Large intestine (tissue), 3 donors: ENCODE results near the gene NCKAP5. TPM values are rescaled to one million over a fixed set of nuclear protein-coding genes. Genes with fewer than 3 reads are reported as not detected.

ENCODE experiments used
- DNase-seq, 2 donors: peaks; one replicate each; pipeline versions ENCODE4 v3.0.0 to v3.0.0-alpha.2; 2013
- H3K27ac ChIP-seq: one replicate; pipeline ENCODE4 v1.5.1; 2013; ENCODE audit warnings: low read length
- H3K27me3 ChIP-seq: 2 replicates; pipeline ENCODE4 v1.6.1; 2013; ENCODE audit warnings: low read length; ENCODE audit not compliant: control insufficient read depth, insufficient read depth
- H3K36me3 ChIP-seq: 2 replicates; pipeline ENCODE4 v1.6.1; 2013; ENCODE audit warnings: low read length; ENCODE audit not compliant: control insufficient read depth, insufficient read depth
- H3K4me1 ChIP-seq: one replicate; pipeline ENCODE4 v1.6.1; 2013; ENCODE audit warnings: low read length; ENCODE audit not compliant: control insufficient read depth, insufficient read depth
- H3K4me3 ChIP-seq: one replicate; pipeline ENCODE4 v1.5.1; 2013; ENCODE audit warnings: low read length
- H3K9me3 ChIP-seq: one replicate; pipeline ENCODE4 v1.6.1; 2013; ENCODE audit warnings: mild to moderate bottlenecking, low read depth, low read length, moderate library complexity; ENCODE audit not compliant: control insufficient read depth
- WGBS: methylation state at CpG from one replicate; pipeline ENCODE4 v1.1.5; 2013; ENCODE audit warnings: low lambda C conversion rate; ENCODE audit not compliant: insufficient coverage; 5-methylcytosine and 5-hydroxymethylcytosine counted together
- polyA plus RNA-seq: library from polyadenylated mRNA; unstranded; fragments of 120-200 nt; gene quantifications from one replicate; pipeline ENCODE4 v1.2.1, GENCODE V29; 2013

NCKAP5 gene
- polyA plus RNA-seq, 1 donor: 4.3 TPM

- no peak overlapping the region for H3K27ac ChIP-seq
- no peak overlapping the region for H3K4me3 ChIP-seq
- DNase-seq: no peak
- WGBS: 90% methylated on average over 3 of the region's 3 CpGs
- H3K4me1 ChIP-seq: no peaks in the 10 kb centered on the region
- no peaks in the 10 kb centered on the region for H3K9me3 ChIP-seq
- H3K27me3 ChIP-seq: no peaks in the 10 kb centered on the region
- no peaks in the 10 kb centered on the region for H3K36me3 ChIP-seq
Observed at GRCh38 chr2:132741754-132742153, 826.5 kb downstream of the NCKAP5 start.

DNA sequence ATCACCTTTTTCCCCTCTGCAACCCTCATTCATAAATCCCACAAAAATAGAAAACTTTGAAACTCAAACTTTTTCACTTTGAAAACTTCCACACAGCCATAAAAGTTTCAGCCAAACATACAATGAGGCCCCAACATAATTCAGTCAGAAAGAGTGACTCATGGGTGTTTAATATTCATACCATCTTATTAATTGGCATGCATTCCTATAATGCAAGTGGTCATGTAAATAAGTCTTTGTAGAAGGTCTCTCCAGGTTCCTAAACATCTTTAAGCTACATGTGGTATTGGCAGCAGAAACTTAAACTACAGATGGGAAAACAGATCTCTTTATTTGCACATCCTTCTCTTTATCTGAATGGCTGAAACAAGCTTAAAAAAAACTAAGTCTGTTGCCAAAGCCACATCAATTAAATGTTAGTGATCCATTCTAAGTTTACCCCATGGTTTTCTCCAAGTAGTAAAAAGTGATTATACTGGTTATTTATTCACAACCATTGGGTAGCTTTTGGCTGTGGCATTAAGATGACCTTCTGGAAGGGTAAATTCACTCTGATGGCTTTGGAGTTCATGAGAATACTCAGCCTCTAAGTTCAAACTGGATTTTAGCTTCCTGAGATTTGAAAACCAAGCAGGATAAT, 828.1 kb downstream of the NCKAP5 start:
- Histone ChIP-seq H3K4me3 (no peak overlapping the region), H3K9me3 (no peaks in the 10 kb centered on the region), H3K36me3 (no peaks in the 10 kb centered on the region), H3K27ac (no peak overlapping the region), H3K4me1 (no peaks in the 10 kb centered on the region), H3K27me3 (no peaks in the 10 kb centered on the region)
- DNase-seq: no peak

- Histone ChIP-seq H3K27me3 (no peaks in the 10 kb centered on the region), H3K4me1 (no peaks in the 10 kb centered on the region), H3K36me3 (no peaks in the 10 kb centered on the region), H3K4me3 (no peak overlapping the region), H3K27ac (no peak overlapping the region), H3K9me3 (no peaks in the 10 kb centered on the region)
- no CpG with 5 or more reads among the region's 1 CpG for WGBS
- DNase-seq: no peak
Observed at GRCh38 chr2:132738223-132738622, 830.0 kb downstream of the NCKAP5 start.

DNA sequence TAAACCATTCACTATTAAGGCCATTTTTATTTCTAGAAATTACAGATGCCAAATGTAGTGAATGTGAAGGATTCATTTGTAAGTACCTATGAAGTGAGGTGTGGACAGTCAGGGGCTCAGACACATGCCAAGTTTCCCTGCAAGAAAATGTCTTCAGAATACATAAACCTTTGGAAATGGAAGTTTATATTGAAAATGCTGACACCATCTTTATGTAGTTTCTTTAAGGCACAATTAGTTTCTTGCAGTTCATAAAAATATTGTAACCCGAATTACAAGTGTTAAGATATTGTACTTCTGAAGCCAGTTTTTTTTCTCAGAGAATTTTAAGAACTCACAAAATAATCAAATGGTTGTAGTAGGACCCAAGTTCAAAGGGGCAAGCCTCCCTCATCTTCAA, 832.2 kb downstream of the NCKAP5 start:
- no peak for DNase-seq
- no peaks in the 10 kb centered on the region for H3K4me1 ChIP-seq
- no peaks in the 10 kb centered on the region for H3K27me3 ChIP-seq
- 100% methylated on average over 1 of the region's 1 CpG for WGBS
- no peaks in the 10 kb centered on the region for H3K36me3 ChIP-seq
- H3K27ac ChIP-seq: no peak overlapping the region
- no peak overlapping the region for H3K4me3 ChIP-seq
- no peaks in the 10 kb centered on the region for H3K9me3 ChIP-seq

GRCh38 chr2:132734961-132735360, 833.3 kb downstream of the NCKAP5 start:
- no peak for DNase-seq
- Histone ChIP-seq H3K9me3 (no peaks in the 10 kb centered on the region), H3K27ac (no peak overlapping the region), H3K27me3 (no peaks in the 10 kb centered on the region), H3K36me3 (no peaks in the 10 kb centered on the region), H3K4me3 (no peak overlapping the region), H3K4me1 (no peaks in the 10 kb centered on the region)
- no CpG with 5 or more reads among the region's 3 CpGs for WGBS

- Histone ChIP-seq H3K36me3 (no peaks in the 10 kb centered on the region), H3K9me3 (no peaks in the 10 kb centered on the region), H3K4me1 (no peaks in the 10 kb centered on the region), H3K27ac (no peak overlapping the region), H3K4me3 (no peak overlapping the region), H3K27me3 (no peaks in the 10 kb centered on the region)
- no peak for DNase-seq
- WGBS: 76% methylated on average over 3 of the region's 6 CpGs
Observed at GRCh38 chr2:132733094-132733493, 835.2 kb downstream of the NCKAP5 start.

- WGBS: 100% methylated on average over 1 of the region's 6 CpGs
- no peak overlapping the region for H3K4me3 ChIP-seq
- no peak for DNase-seq
- H3K36me3 ChIP-seq: no peaks in the 10 kb centered on the region
- no peaks in the 10 kb centered on the region for H3K4me1 ChIP-seq
- no peak overlapping the region for H3K27ac ChIP-seq
- no peaks in the 10 kb centered on the region for H3K9me3 ChIP-seq
- no peaks in the 10 kb centered on the region for H3K27me3 ChIP-seq
Observed at GRCh38 chr2:132732694-132733093, 835.6 kb downstream of the NCKAP5 start.

DNA sequence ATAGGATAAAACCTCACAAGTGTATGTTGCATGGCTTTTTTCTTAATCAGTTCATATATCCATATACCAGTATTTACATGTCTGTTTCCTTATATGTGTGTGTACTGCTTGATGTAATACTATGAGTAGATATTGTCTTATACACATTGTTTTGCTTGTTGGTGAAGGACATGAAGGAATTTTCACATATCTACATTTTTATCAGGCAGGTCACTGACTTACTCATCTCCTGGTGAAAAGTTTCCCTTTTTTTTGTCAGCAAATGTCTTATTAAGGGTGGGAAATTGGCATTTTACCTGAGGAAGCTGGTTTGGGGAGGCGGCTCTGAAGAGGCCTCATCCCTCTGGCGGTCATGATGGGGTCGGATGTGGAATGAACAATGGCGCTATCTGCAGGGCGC, 836.8 kb downstream of the NCKAP5 start:
- no peak for DNase-seq
- no peak overlapping the region for H3K4me3 ChIP-seq
- no peaks in the 10 kb centered on the region for H3K9me3 ChIP-seq
- H3K27ac ChIP-seq: no peak overlapping the region
- no peaks in the 10 kb centered on the region for H3K4me1 ChIP-seq
- H3K27me3 ChIP-seq: no peaks in the 10 kb centered on the region
- no CpG with 5 or more reads among the region's 5 CpGs for WGBS
- no peaks in the 10 kb centered on the region for H3K36me3 ChIP-seq

GRCh38 chr2:132730611-132731010, 837.7 kb downstream of the NCKAP5 start:
- Histone ChIP-seq H3K27me3 (no peaks in the 10 kb centered on the region), H3K4me3 (no peak overlapping the region), H3K9me3 (no peaks in the 10 kb centered on the region), H3K4me1 (no peaks in the 10 kb centered on the region), H3K27ac (no peak overlapping the region), H3K36me3 (no peaks in the 10 kb centered on the region)
- no CpG with 5 or more reads among the region's 6 CpGs for WGBS
- DNase-seq: no peak

- no peak for DNase-seq
- H3K9me3 ChIP-seq: no peaks in the 10 kb centered on the region
- H3K27ac ChIP-seq: no peak overlapping the region
- H3K4me1 ChIP-seq: no peaks in the 10 kb centered on the region
- no peaks in the 10 kb centered on the region for H3K36me3 ChIP-seq
- no peaks in the 10 kb centered on the region for H3K27me3 ChIP-seq
- H3K4me3 ChIP-seq: no peak overlapping the region
Observed at GRCh38 chr2:132729522-132729921, 838.7 kb downstream of the NCKAP5 start.

DNA sequence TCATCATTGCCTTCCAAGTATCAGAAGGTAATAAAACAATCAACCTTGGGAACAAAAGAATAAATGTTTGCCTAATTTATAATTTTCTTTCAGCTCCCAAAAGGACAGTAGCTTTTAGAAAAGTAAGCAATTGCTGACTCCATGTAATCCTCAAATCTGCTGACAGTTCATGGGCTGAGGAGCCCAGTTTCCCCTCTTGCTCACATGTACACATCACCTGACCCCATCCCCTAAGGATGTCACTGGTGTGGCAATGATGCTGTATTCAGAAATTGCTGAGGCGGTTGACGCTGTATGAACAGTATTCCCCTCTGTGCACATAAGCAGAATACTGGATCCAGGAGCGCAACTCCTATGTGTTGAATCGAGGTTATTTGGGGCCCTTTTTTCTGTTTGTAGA, 842.1 kb downstream of the NCKAP5 start:
- H3K9me3 ChIP-seq: no peaks in the 10 kb centered on the region
- H3K27ac ChIP-seq: no peak overlapping the region
- no peaks in the 10 kb centered on the region for H3K4me1 ChIP-seq
- no peak overlapping the region for H3K4me3 ChIP-seq
- DNase-seq: no peak
- WGBS: no CpG with 5 or more reads among the region's 4 CpGs
- no peaks in the 10 kb centered on the region for H3K27me3 ChIP-seq
- H3K36me3 ChIP-seq: no peaks in the 10 kb centered on the region
